K562 (cell line): ENCODE results near the gene CDK14. TPM values are rescaled to one million over a fixed set of nuclear protein-coding genes. Genes with fewer than 3 reads are reported as not detected.

Experiments
- ATAC-seq: fragments of 200-7000 bp; cut with Tn5 transposase; 3 replicates; pipeline ENCODE4 v1.9.1; 2020; ENCODE audit warnings: moderate library complexity
- BruUV-seq: library from RNA; stranded (reverse); fragments of 400-500 nt; replicated peaks from 2 replicates; lab custom pipeline; 2021; lab: Mats Ljungman, UMichigan
- CTCF ChIA-PET: fragments of 300-600 bp; formaldehyde crosslinking; extraction: SDS; loops from one replicate; lab custom pipeline; 2021; ENCODE audit warnings: low intra/inter-chr PET ratio; lab: Yijun Ruan, JAX
- POLR2A ChIA-PET: fragments of 300-600, 350-650 bp; sonication (Branson Sonifier 250); formaldehyde crosslinking; extraction: SDS; loops from one replicate; lab custom pipeline; 2021; ENCODE audit warnings: antibody characterized with exemption, inconsistent platforms; lab: Yijun Ruan, JAX
- DNase-seq, 4 experiments: peaks; one replicate each; pipeline versions ENCODE4 v3.0.0 to v3.0.0-alpha.2; 2011 to 2018; ENCODE audit warnings: low spot score in 3 of 4, mixed read lengths in 3 of 4; ENCODE audit errors: extremely low read depth in 1 of 4
- FAIRE-seq: peaks from 2 replicates; lab custom pipeline; 2011; peaks lifted over from hg19 to GRCh38; lab: Jason Lieb, UNC
- H2AFZ ChIP-seq: 2 replicates; pipeline ENCODE4 v1.6.0; 2011; ENCODE audit warnings: low read depth, low read length, control low read depth, inconsistent platforms
- H3K27ac ChIP-seq: fragments of 200-600 bp; 3 replicates; pipeline ENCODE4 v1.8.0; 2011; ENCODE audit warnings: low read depth, mild to moderate bottlenecking, control low read depth, inconsistent platforms, low read length, moderate library complexity, mixed read lengths; ENCODE audit errors: extremely low read depth
- H3K27me3 ChIP-seq, 2 experiments: fragments of 300-600 bp in 1 of 2; 2 replicates in 1 of 2; 3 replicates in 1 of 2; pipeline versions ENCODE4 v1.6.0 to v1.8.0; 2011; ENCODE audit warnings: inconsistent platforms in 2 of 2, low read length in 2 of 2, mild to moderate bottlenecking in 1 of 2, mixed read lengths in 1 of 2, moderate library complexity in 1 of 2; ENCODE audit not compliant: control insufficient read depth in 2 of 2, insufficient read depth in 2 of 2
- H3K36me3 ChIP-seq: fragments of 300-600 bp; 3 replicates; pipeline ENCODE4 v1.8.0; 2011; ENCODE audit warnings: mild to moderate bottlenecking, low read length, inconsistent platforms; ENCODE audit not compliant: control insufficient read depth, insufficient read depth
- H3K4me1 ChIP-seq, 2 experiments: fragments of 200-600 bp in 1 of 2; replicated peaks in 1 of 2; 2 replicates in 1 of 2; 3 replicates in 1 of 2; pipeline versions ENCODE4 v1.5.1 to v1.8.0; 2011; ENCODE audit warnings: inconsistent platforms in 2 of 2, low read length in 2 of 2, mild to moderate bottlenecking in 1 of 2, mixed read lengths in 1 of 2, moderate library complexity in 1 of 2; ENCODE audit not compliant: control insufficient read depth in 2 of 2, insufficient read depth in 2 of 2
- H3K4me2 ChIP-seq: 2 replicates; pipeline ENCODE4 v1.6.1; 2011; ENCODE audit warnings: low read length, control low read depth, inconsistent platforms, mixed read lengths; ENCODE audit not compliant: insufficient read depth
- H3K4me3 ChIP-seq: fragments of 200-600 bp; sonication (generic), shearing (Covaris generic); 2 replicates; pipeline ENCODE4 v1.5.1; 2016; ENCODE audit warnings: control low read depth, inconsistent platforms
- H3K79me2 ChIP-seq: fragments of 200-600 bp; 3 replicates; pipeline ENCODE4 v1.8.0; 2011; ENCODE audit warnings: low read length, inconsistent platforms; ENCODE audit not compliant: control insufficient read depth, insufficient read depth
- H3K9ac ChIP-seq, 2 experiments: 2 replicates each; pipeline versions ENCODE4 v1.6.0 to v1.6.1; 2011; ENCODE audit warnings: low read depth in 2 of 2, low read length in 2 of 2, control low read depth in 1 of 2, inconsistent platforms in 1 of 2, mild to moderate bottlenecking in 1 of 2, mixed read lengths in 1 of 2; ENCODE audit not compliant: insufficient read depth in 1 of 2
- H3K9me1 ChIP-seq: one replicate; pipeline ENCODE4 v1.6.0; 2011; ENCODE audit warnings: inconsistent platforms, mild to moderate bottlenecking, low read length, moderate library complexity; ENCODE audit not compliant: control insufficient read depth, insufficient read depth
- H3K9me3 ChIP-seq: replicated peaks from 2 replicates; pipeline ENCODE4 v1.5.1; 2011; ENCODE audit warnings: low read depth, low read length, inconsistent platforms; ENCODE audit not compliant: control insufficient read depth, insufficient read depth
- H4K20me1 ChIP-seq: replicated peaks from 2 replicates; pipeline ENCODE4 v1.6.1; 2011; ENCODE audit warnings: low read length, inconsistent platforms, mixed read lengths; ENCODE audit not compliant: control insufficient read depth, insufficient read depth
- DNMT1 ChIP-seq: fragments of 450-650 bp; IDR thresholded peaks from 2 replicates; pipeline ENCODE4 v1.6.1; 2016; ENCODE audit warnings: antibody characterized with exemption, mild to moderate bottlenecking
- MCM5 ChIP-seq: fragments of 450-650 bp; IDR thresholded peaks from 2 replicates; pipeline ENCODE4 v1.6.1; 2016; ENCODE audit warnings: low read depth
- NCOA6 ChIP-seq: fragments of 450-650 bp; IDR thresholded peaks from 2 replicates; pipeline ENCODE4 v1.6.1; 2017; ENCODE audit warnings: mild to moderate bottlenecking
- ZNF175 ChIP-seq: fragments of 200-800 bp; sonication (Bioruptor generic); IDR thresholded peaks from 2 replicates; pipeline ENCODE4 v1.6.1; 2016; ENCODE audit warnings: low read depth, mild to moderate bottlenecking, missing genetic modification characterization, missing compliant biosample characterization
- ZNF583 ChIP-seq: fragments of 250-450 bp; sonication (Bioruptor Pico); IDR thresholded peaks from 2 replicates; pipeline ENCODE4 v1.4.0; 2020
- in situ Hi-C: fragments of 300-500 bp; cut with MboI; formaldehyde crosslinking; loops from 4 replicates; pipeline ENCODE4 v1.15.0; 2018; ENCODE audit warnings: inconsistent platforms, mixed read lengths
- intact Hi-C: fragments of 100-400 bp; cut with micrococcal nuclease; formaldehyde crosslinking; loops from 2 replicates; pipeline ENCODE4 v1.14.2; 2022
- polyA plus RNA-seq, 8 experiments: library from polyadenylated mRNA; depleted of rRNA in 4 of 8; stranded (reverse) in 5 of 8; unstranded in 3 of 8; fragments of >200 nt; fragmentation: Nextera tagmentation in 2 of 8; fragmentation: Illumina TruSeq in 1 of 8; extraction: Ambion mirVana in 2 of 8; extraction: Trizol in 1 of 8; gene quantifications; 2 replicates each; pipeline versions ENCODE4 v1.2.1 to v1.2.3, GENCODE V29; 2011 to 2014; ENCODE audit warnings: inconsistent platforms in 1 of 8, missing spikeins in 1 of 8
- total RNA-seq, 7 experiments: library from RNA; depleted of rRNA in 6 of 7; stranded (reverse); fragments of >200 nt in 6 of 7; fragmentation: Illumina TruSeq in 2 of 7; extraction: Trizol in 2 of 7; gene quantifications; 2 replicates each; pipeline versions ENCODE4 v1.2.1 to v1.2.3, GENCODE V29; 2011 to 2021; ENCODE audit warnings: low replicate concordance in 1 of 7
- TF ChIP-seq, protein P1 (sequence below): fragments of 450-650 bp; IDR thresholded peaks from one replicate; pipeline ENCODE4 v1.6.1; 2018; ENCODE audit warnings: mild to moderate bottlenecking, moderate library complexity; ENCODE audit not compliant: partially characterized antibody
- TF ChIP-seq, protein P2 (sequence below), 2 experiments: fragments of 450-650 bp; IDR thresholded peaks; 2 replicates each; pipeline ENCODE4 v1.6.1; 2016

CDK14 gene
- total and polyA plus RNA-seq, 9 of the 15 experiments (the other 6 are each of a cell fraction or from before 2014, with no cell fraction given) = 0.03 to 0.91 (median 0.16) TPM

DNA sequence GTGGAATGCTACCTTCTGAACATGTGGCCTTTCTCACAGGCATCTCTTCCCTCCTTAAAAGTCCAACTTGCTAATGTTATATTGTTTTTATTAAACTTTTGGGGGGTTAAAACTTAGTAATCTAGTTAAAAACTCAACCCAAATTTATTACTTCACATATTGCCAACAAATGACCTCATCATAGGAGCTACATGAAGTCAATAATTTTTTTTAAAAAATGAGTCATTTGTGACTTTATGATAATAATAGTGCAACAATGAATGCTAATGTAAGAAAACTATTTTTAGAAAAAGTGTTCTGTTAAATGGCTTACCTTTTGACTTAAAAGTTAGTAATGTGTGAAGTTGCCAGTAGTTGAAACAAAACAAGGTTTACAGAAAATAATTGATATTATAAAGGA is 342.2 kb downstream of the CDK14 start:
- Histone ChIP-seq H3K4me3 (no peak overlapping the region), H3K4me2 (no peak overlapping the region), H3K36me3 (no peaks in the 10 kb centered on the region), H3K9me1 (no peaks in the 10 kb centered on the region), H3K79me2 (no peaks in the 10 kb centered on the region), H2AFZ (no peak overlapping the region), H3K27ac (no peak overlapping the region), H3K9me3 (no peaks in the 10 kb centered on the region), H3K9ac (no peak overlapping the region), H3K27me3 (no peaks in the 10 kb centered on the region), H3K4me1 (no peaks in the 10 kb centered on the region), H4K20me1 (no peaks in the 10 kb centered on the region)
- ATAC-seq (no peak), FAIRE-seq (no peak), DNase-seq (no peak)
- in situ Hi-C loops = no loop called here
- TF ChIP-seq NCOA6 (no peak), ZNF583 (CRISPR knock-in tag) (no peak), MCM5 (no peak), DNMT1 (no peak), ZNF175 (CRISPR knock-in tag) (no peak)
- TF ChIP-seq, protein P1, sequence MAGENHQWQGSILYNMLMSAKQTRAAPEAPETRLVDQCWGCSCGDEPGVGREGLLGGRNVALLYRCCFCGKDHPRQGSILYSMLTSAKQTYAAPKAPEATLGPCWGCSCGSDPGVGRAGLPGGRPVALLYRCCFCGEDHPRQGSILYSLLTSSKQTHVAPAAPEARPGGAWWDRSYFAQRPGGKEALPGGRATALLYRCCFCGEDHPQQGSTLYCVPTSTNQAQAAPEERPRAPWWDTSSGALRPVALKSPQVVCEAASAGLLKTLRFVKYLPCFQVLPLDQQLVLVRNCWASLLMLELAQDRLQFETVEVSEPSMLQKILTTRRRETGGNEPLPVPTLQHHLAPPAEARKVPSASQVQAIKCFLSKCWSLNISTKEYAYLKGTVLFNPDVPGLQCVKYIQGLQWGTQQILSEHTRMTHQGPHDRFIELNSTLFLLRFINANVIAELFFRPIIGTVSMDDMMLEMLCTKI = no peak
- TF ChIP-seq, protein P2, sequence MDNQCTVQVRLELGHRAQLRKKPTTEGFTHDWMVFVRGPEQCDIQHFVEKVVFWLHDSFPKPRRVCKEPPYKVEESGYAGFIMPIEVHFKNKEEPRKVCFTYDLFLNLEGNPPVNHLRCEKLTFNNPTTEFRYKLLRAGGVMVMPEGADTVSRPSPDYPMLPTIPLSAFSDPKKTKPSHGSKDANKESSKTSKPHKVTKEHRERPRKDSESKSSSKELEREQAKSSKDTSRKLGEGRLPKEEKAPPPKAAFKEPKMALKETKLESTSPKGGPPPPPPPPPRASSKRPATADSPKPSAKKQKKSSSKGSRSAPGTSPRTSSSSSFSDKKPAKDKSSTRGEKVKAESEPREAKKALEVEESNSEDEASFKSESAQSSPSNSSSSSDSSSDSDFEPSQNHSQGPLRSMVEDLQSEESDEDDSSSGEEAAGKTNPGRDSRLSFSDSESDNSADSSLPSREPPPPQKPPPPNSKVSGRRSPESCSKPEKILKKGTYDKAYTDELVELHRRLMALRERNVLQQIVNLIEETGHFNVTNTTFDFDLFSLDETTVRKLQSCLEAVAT (IDR thresholded peaks at IDR 0.05) = no peak
- no TSS peak for BruUV-seq
- ChIA-PET CTCF (no interaction called here), POLR2A (no interaction called here)
- intact Hi-C loops = no loop called here
